HG02884 (cell line): ENCODE measurements around the gene TUT7.
A peak's percentile ranks its signal among the peaks of the same experiment; 100 is the strongest.

Experiments
- ATAC-seq: cut with Tn5 transposase; IDR thresholded peaks from one replicate; pipeline ENCODE4 v1.9.1; 2021; ENCODE audit warnings: mild to moderate bottlenecking, moderate library complexity; ENCODE audit not compliant: unreplicated experiment

Gene TUT7

GRCh38 chr9:86259557-86259956 is 94.7 kb downstream of the TUT7 start, which contains the start of gene C9orf153:
C9orf153 (minus strand) TSS chr9:86259657; CDS start chr9:86229603, 30,054 bp downstream.
- no peak for ATAC-seq

GRCh38 chr9:86257391-86257790 is 96.8 kb downstream of the TUT7 start:
- no peak for ATAC-seq

DNA sequence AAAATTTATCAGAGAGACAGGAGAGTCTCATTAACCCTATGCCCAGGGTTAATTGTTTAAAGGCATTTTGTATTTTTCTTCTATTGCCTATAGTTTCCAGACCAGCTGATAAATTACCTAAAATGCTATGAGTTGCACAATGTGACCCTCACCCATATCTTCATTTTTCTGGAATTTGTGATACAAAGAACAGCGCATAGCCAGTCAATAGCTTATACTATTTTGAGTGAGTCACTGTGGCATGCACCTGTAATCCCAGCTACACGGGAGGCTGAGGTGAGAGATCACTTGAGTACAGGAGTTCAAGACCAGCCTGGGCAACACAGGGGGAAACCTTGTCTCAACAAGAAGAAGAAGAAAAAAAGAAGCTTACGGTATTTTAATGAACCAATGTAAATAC is 97.6 kb downstream of the TUT7 start:
- no peak for ATAC-seq

DNA sequence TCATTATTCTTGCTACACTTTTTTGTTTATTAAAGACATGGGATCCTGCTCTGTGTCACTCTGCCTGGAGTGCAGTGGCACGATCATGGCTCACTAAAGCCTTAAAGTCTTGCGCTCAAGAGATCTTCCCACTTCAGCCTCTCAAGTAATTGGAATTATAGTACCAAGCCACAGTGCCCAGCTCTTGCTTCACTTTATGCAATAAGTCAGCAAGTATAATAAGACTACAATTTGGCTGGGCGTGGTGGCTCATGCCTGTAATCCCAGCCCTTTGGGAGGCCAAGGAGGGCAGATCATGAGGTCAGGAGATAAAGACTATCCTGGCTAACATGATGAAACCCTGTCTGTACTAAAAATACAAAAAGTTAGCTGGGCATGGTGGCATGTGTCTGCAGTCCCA is 100.6 kb downstream of the TUT7 start:
- ATAC-seq: no peak

DNA sequence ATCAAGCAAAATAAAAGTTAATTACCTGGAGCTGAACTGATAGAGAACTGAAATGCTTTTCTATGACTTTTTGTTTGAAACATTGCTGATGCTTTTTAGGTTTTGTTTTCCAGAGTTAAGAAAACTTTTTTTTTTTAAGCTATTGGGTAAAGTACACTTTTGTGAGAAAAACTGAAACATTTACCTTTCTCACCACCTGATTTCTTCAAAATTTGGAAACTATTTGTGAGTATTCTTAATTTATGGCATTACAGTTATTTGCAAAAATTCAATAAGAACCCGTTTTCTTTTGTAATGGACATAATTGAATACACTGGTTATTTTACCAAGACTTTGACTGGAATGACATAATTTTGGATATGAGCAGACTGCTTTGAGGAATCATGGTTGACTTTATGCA is 101.3 kb downstream of the TUT7 start:
- no peak for ATAC-seq

DNA sequence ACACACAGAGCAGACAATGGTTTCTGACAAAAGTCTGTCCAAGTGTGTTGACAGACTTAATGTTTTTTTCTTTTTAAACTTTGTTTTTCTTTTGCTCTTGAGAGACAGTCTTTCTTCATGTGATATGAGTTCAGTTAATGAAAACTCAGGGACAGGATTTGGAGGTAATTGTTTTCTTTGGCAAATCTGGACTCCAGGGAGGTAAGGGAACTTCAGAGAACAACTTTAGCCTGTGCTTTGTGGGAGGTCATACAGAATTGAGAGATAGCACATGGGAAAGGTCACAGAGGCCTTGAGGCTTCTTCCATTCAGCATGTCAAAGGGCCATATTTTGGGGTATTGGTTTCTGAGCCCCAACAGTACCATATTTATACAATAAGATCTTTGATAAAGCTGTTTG is 104.1 kb downstream of the TUT7 start:
- no peak for ATAC-seq

GRCh38 chr9:86248746-86249145 is 105.5 kb downstream of the TUT7 start:
- ATAC-seq: no peak

GRCh38 chr9:86246752-86247161 is 107.5 kb downstream of the TUT7 start:
- ATAC-seq: peak; percentile 72

DNA sequence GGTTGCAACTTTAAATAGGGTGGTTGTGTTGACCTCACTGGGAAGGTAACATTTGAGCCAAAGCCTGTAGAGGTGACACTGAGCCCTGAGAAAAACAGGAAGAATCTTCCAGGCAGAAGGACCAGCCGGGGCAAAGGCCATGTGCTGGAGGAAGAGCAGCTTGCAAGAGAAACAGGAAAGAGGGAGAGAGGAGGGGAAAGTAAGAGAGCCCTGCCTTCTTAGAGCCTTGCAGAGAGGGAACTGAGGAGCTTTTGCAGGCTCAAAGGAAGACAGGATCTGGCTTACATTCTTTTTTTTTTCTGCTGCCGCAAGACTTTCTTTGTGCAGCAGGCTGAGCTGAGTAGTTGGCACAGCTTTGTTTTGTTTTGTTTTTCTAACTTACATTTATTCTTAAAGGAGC is 112.1 kb downstream of the TUT7 start:
- ATAC-seq: no peak

DNA sequence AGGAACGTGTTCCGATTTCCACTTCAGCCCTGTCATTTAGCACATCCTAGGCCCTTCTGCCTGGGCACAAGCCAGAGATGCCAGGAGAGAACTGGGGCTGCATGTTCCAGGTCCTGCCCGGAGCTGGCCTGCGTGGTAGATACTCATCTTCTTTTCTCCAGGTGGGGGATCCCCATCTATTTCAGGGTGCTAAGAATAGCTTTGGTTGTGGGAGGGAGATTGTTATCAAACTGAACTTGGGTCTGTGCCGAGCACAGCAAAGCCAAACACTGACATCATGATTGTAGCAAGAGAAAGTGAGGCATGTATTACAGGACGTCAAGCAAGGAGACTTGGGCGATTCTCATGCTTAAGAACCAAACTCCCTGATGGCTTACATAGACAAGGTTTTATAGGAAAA is 113.0 kb downstream of the TUT7 start:
- ATAC-seq: no peak

DNA sequence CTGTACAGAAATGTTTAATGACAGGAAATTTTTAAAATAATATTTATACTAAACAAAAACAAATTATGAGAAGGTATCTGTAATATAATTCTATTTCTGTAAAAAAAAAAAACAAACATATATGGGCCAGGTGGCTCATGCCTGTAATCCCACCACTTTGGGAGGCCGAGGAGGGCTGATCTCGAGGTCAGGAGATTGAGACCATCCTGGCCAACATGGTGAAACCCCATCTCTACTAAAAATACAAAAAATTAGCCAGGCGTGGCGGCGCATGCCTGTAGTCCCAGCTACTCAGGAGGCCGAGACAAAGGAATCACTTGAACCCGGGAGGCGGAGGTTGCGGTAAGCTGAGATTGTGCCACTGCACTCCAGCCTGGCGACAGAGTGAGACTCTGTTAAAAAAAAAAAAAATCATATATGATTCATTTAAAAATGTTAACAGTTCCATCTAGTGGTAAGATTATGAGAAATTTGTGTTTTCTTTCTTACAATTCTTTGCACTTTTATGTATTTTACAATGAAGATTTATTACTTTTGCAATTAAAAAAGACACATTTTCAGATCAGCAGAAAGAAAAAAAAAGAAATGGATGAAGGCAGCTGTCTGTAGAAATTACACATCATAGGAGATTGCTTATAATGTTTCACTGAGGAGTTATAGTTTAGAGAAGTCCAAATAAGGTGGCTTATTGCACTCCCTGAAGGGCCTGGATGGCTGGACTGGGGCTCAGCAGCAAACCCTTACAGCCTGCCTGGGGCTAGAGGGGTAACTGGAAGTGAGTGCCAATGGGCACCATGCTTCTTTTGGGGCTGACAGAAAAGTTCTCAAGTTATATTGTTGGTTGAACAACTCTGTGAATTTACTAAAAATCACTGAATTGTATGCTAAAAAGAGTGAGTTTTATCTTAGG is 115.1 kb downstream of the TUT7 start:
- no peak for ATAC-seq
